Smooth muscle cell (in vitro differentiated cells): ENCODE measurements around the gene POLD3. TPM values are rescaled to one million over a fixed set of nuclear protein-coding genes. Genes with fewer than 3 reads are reported as not detected.

Source experiments
- DNase-seq: peaks from one replicate; lab custom pipeline; 2025; ENCODE audit not compliant: unreplicated experiment; lab: John Stamatoyannopoulos, UW
- H2AFZ ChIP-seq: fragments of 200-600 bp; sonication (generic); 2 replicates; pipeline ENCODE4 v1.6.0; 2016; ENCODE audit warnings: antibody characterized with exemption, low read depth, mild to moderate bottlenecking
- H3F3A ChIP-seq: fragments of 200-600 bp; sonication (generic); 2 replicates; pipeline ENCODE4 v1.6.0; 2017; ENCODE audit warnings: antibody characterized with exemption, low read depth
- H3K27ac ChIP-seq: fragments of 200-600 bp; sonication (generic); 2 replicates; pipeline ENCODE4 v1.5.1; 2016; ENCODE audit warnings: low read depth, mild to moderate bottlenecking
- H3K27me3 ChIP-seq: fragments of 200-600 bp; sonication (generic); 2 replicates; pipeline ENCODE4 v1.6.1; 2016; ENCODE audit warnings: low read depth, mild to moderate bottlenecking
- H3K36me3 ChIP-seq: fragments of 200-600 bp; sonication (generic); 2 replicates; pipeline ENCODE4 v1.5.1; 2016; ENCODE audit warnings: low read depth
- H3K4me1 ChIP-seq: fragments of 200-600 bp; sonication (generic); 2 replicates; pipeline ENCODE4 v1.5.1; 2016; ENCODE audit warnings: low read depth
- H3K4me2 ChIP-seq: fragments of 200-600 bp; sonication (generic); 2 replicates; pipeline ENCODE4 v1.6.0; 2016; ENCODE audit warnings: mild to moderate bottlenecking
- H3K4me3 ChIP-seq: fragments of 200-600 bp; sonication (generic); 2 replicates; pipeline ENCODE4 v1.5.1; 2016; ENCODE audit warnings: mild to moderate bottlenecking
- H3K79me2 ChIP-seq: fragments of 200-600 bp; sonication (generic); 2 replicates; pipeline ENCODE4 v1.6.0; 2016; ENCODE audit warnings: low read depth, mild to moderate bottlenecking
- H3K9ac ChIP-seq: fragments of 200-600 bp; sonication (generic); 2 replicates; pipeline ENCODE4 v1.6.0; 2016; ENCODE audit warnings: low read depth
- H3K9me3 ChIP-seq: fragments of 200-600 bp; sonication (generic); replicated peaks from 2 replicates; pipeline ENCODE4 v1.5.1; 2016; ENCODE audit warnings: low read depth
- H4K20me1 ChIP-seq: fragments of 200-600 bp; sonication (generic); 2 replicates; pipeline ENCODE4 v1.6.0; 2016; ENCODE audit warnings: low read depth
- CTCF ChIP-seq: fragments of 200-600 bp; sonication (generic); IDR thresholded peaks from 2 replicates; pipeline ENCODE4 v1.5.1; 2017; ENCODE audit warnings: borderline replicate concordance, mild to moderate bottlenecking, antibody characterized with exemption; ENCODE audit not compliant: insufficient read depth, poor library complexity, severe bottlenecking
- WGBS: methylation state at CpG from one replicate; pipeline ENCODE4 v1.1.7; 2016; ENCODE audit warnings: low lambda C conversion rate; 5-methylcytosine and 5-hydroxymethylcytosine counted together
- polyA plus RNA-seq: library from polyadenylated mRNA; unstranded; fragments of >200 nt; fragmentation: Nextera tagmentation; extraction: Ambion mirVana; gene quantifications from 2 replicates; pipeline ENCODE4 v1.2.1, GENCODE V29; 2016
- total RNA-seq: library from RNA; depleted of rRNA; stranded (reverse); fragments of >200 nt; gene quantifications from 2 replicates; pipeline ENCODE4 v1.2.3, GENCODE V29; 2014

Gene POLD3
- total and polyA plus RNA-seq, 2 experiments from 2014 or later: 21.0 to 33.9 TPM

GRCh38 chr11:74662487-74663103 is 70.2 kb downstream of the POLD3 start:
- H3K4me3 ChIP-seq: no peak overlapping the region
- no peak overlapping the region for H2AFZ ChIP-seq
- H4K20me1 ChIP-seq: no peaks in the 10 kb centered on the region
- no peaks in the 10 kb centered on the region for H3F3A ChIP-seq
- H3K4me1 ChIP-seq: no peaks in the 10 kb centered on the region
- H3K4me2 ChIP-seq: no peak overlapping the region
- no peak overlapping the region for H3K9ac ChIP-seq
- 90% methylated on average over 4 of the region's 4 CpGs for WGBS
- TF ChIP-seq CTCF: no peak
- no peak for DNase-seq
- H3K27ac ChIP-seq: no peak overlapping the region
- H3K9me3 ChIP-seq: no peaks in the 10 kb centered on the region
- no peaks in the 10 kb centered on the region for H3K27me3 ChIP-seq
- no peaks in the 10 kb centered on the region for H3K79me2 ChIP-seq
- H3K36me3 ChIP-seq: no peaks in the 10 kb centered on the region

DNA sequence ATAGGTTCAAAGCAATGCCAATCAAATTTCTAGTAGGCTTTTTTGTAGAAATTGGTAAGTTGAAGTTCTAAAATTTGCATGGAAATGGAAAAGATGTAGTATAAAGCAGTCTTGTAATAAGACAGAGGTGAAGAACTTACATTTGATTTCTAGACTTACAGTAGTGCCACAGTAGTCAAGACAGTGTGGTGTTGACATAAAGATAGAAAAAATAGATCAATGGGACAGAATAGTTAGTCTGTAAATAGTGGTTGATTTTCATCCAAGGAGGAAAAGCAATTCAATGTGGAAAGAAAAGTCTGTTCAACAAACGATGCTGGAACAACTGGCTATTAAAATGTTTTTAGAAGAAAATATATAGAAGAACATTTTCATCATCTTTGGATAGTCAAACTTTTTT is 70.9 kb downstream of the POLD3 start:
- Histone ChIP-seq H3K27me3 (no peaks in the 10 kb centered on the region), H3K4me2 (no peak overlapping the region), H3K27ac (no peak overlapping the region), H3F3A (no peaks in the 10 kb centered on the region), H4K20me1 (no peaks in the 10 kb centered on the region), H3K36me3 (no peaks in the 10 kb centered on the region), H3K9me3 (no peaks in the 10 kb centered on the region), H2AFZ (no peak overlapping the region), H3K79me2 (no peaks in the 10 kb centered on the region), H3K9ac (no peak overlapping the region), H3K4me1 (no peaks in the 10 kb centered on the region), H3K4me3 (no peak overlapping the region)
- no peak for TF ChIP-seq CTCF
- 89% methylated on average over 1 of the region's 1 CpG for WGBS
- no peak for DNase-seq

GRCh38 chr11:74669211-74670160 is 77.1 kb downstream of the POLD3 start:
- no peaks in the 10 kb centered on the region for H3K79me2 ChIP-seq
- no peak overlapping the region for H3K4me3 ChIP-seq
- no peak overlapping the region for H2AFZ ChIP-seq
- no peak for TF ChIP-seq CTCF
- peaks cover 9% of the 10 kb centered on the region for H3F3A ChIP-seq
- peaks cover 5% of the 10 kb centered on the region for H3K4me1 ChIP-seq
- WGBS: 96% methylated on average over 17 of the region's 17 CpGs
- no peaks in the 10 kb centered on the region for H4K20me1 ChIP-seq
- H3K36me3 ChIP-seq: no peaks in the 10 kb centered on the region
- H3K9ac ChIP-seq: no peak overlapping the region
- no peaks in the 10 kb centered on the region for H3K27me3 ChIP-seq
- H3K27ac ChIP-seq: no peak overlapping the region
- H3K4me2 ChIP-seq: no peak overlapping the region
- H3K9me3 ChIP-seq: no peaks in the 10 kb centered on the region
- no peak for DNase-seq
